ENCODE measurements around the gene CCDC9. TPM values are rescaled to one million over a fixed set of nuclear protein-coding genes. Genes with fewer than 3 reads are reported as not detected.
"Not testable (repeated sequence)": the region's sequence is repeated elsewhere in the genome, so short reads cannot be mapped to it uniquely, and the experiment has no call there.

CCDC9 gene
- total RNA-seq, 1 donor from 2014 or later = 2.3 TPM

GRCh38 chr19:47258895-47259555 lies 2.7 kb downstream of the CCDC9 start:
- DNase-seq (ENCODE audit: low read depth in 2 of 2) = no peak

GRCh38 chr19:47260476-47260875 lies 4.2 kb downstream of the CCDC9 start:
- no peak for DNase-seq (ENCODE audit: low read depth in 2 of 2)

- DNase-seq (ENCODE audit: low read depth in 2 of 2) = not testable (repeated sequence)
These were observed 5.8 kb downstream of the CCDC9 start for GRCh38 chr19:47261946-47262793.

- no peak for DNase-seq (ENCODE audit: low read depth in 2 of 2)
These were observed 8.3 kb downstream of the CCDC9 start for GRCh38 chr19:47264629-47265028.

GRCh38 chr19:47266401-47266941 lies 10.1 kb downstream of the CCDC9 start:
- no peak for DNase-seq (ENCODE audit: low read depth in 2 of 2)

GRCh38 chr19:47267350-47267759 lies 11.0 kb downstream of the CCDC9 start:
- DNase-seq (ENCODE audit: low read depth in 2 of 2) = no peak

GRCh38 chr19:47268028-47268427 lies 11.7 kb downstream of the CCDC9 start:
- DNase-seq (ENCODE audit: low read depth in 2 of 2) = no peak

GRCh38 chr19:47269596-47269995 lies 13.3 kb downstream of the CCDC9 start:
- no peak for DNase-seq (ENCODE audit: low read depth in 2 of 2)

GRCh38 chr19:47270408-47270807 lies 14.1 kb downstream of the CCDC9 start:
- no peak for DNase-seq (ENCODE audit: low read depth in 2 of 2)

GRCh38 chr19:47271949-47272348 lies 15.6 kb downstream of the CCDC9 start:
- DNase-seq (ENCODE audit: low read depth in 2 of 2) = no peak

GRCh38 chr19:47272448-47273312 lies 16.4 kb downstream of the CCDC9 start:
- DNase-seq (ENCODE audit: low read depth in 2 of 2) = no peak

- DNase-seq (ENCODE audit: low read depth in 2 of 2) = peak; percentile 58 to 92
These were observed 17.2 kb downstream of the CCDC9 start for GRCh38 chr19:47273313-47274070.

GRCh38 chr19:47274071-47274890 lies 18.0 kb downstream of the CCDC9 start, which contains the start of gene INAFM1:
TSS of gene INAFM1 (plus strand) at chr19:47274885. CDS start at chr19:47274920, 35 bp downstream.
- DNase-seq (ENCODE audit: low read depth in 2 of 2) = peak; percentile 77 to 95

- no peak for DNase-seq (ENCODE audit: low read depth in 2 of 2)
These were observed 18.8 kb downstream of the CCDC9 start for GRCh38 chr19:47274891-47275761.

GRCh38 chr19:47275791-47276461 lies 19.6 kb downstream of the CCDC9 start:
- DNase-seq (ENCODE audit: low read depth in 2 of 2) = no peak

GRCh38 chr19:47276513-47276912 lies 20.2 kb downstream of the CCDC9 start:
- DNase-seq (ENCODE audit: low read depth in 2 of 2) = not testable (repeated sequence)

GRCh38 chr19:47280183-47280797 lies 24.0 kb downstream of the CCDC9 start:
- DNase-seq (ENCODE audit: low read depth in 2 of 2) = peak in 1 of 2 donors; percentile 36
